PC-9 (cell line): Measurements from ENCODE around the gene NLRC4. TPM values are rescaled to one million over a fixed set of nuclear protein-coding genes. Genes with fewer than 3 reads are reported as not detected.

ENCODE experiments used
- BruUV-seq: library from RNA; stranded (reverse); fragments of 400-500 nt; replicated peaks from 2 replicates; lab custom pipeline; 2021; lab: Mats Ljungman, UMichigan
- CTCF ChIA-PET: fragments of 300-600 bp; sonication (Branson Sonifier 250); formaldehyde crosslinking; loops from one replicate; lab custom pipeline; 2022; ENCODE audit warnings: antibody characterized with exemption; lab: Charles Lee
- POLR2A ChIA-PET: fragments of 300-600 bp; sonication (Branson Sonifier 250); formaldehyde crosslinking; loops from one replicate; lab custom pipeline; 2022; ENCODE audit warnings: antibody characterized with exemption; ENCODE audit not compliant: unreplicated experiment; lab: Charles Lee
- DNase-seq, 2 experiments: peaks; one replicate each; pipeline versions ENCODE4 v3.0.0 to v3.0.0-alpha.2; 2015 to 2022; ENCODE audit warnings: mixed read lengths in 1 of 2
- H2AFZ ChIP-seq: fragments of 200-600 bp; sonication (generic); 2 replicates; pipeline ENCODE4 v1.8.1; 2017; ENCODE audit warnings: antibody characterized with exemption
- H3F3A ChIP-seq: fragments of 200-600 bp; sonication (generic); 2 replicates; pipeline ENCODE4 v1.8.1; 2017; ENCODE audit warnings: antibody characterized with exemption, mild to moderate bottlenecking, low read depth; ENCODE audit not compliant: insufficient read depth
- H3K27ac ChIP-seq: fragments of 200-600 bp; sonication (generic); 2 replicates; pipeline ENCODE4 v1.6.1; 2016; ENCODE audit warnings: mixed run types
- H3K27me3 ChIP-seq: fragments of 200-600 bp; sonication (generic); 2 replicates; pipeline ENCODE4 v1.6.1; 2016; ENCODE audit warnings: low read depth, mixed run types; ENCODE audit not compliant: insufficient read depth
- H3K36me3 ChIP-seq: fragments of 200-600 bp; sonication (generic); 2 replicates; pipeline ENCODE4 v1.6.1; 2016; ENCODE audit warnings: low read depth, mixed run types
- H3K4me1 ChIP-seq: fragments of 200-600 bp; sonication (generic); replicated peaks from 2 replicates; pipeline ENCODE4 v1.6.1; 2016; ENCODE audit warnings: mixed run types; ENCODE audit not compliant: insufficient read depth
- H3K4me2 ChIP-seq: fragments of 200-600 bp; sonication (generic); 2 replicates; pipeline ENCODE4 v1.6.1; 2017; ENCODE audit warnings: mixed run types
- H3K4me3 ChIP-seq: fragments of 200-600 bp; sonication (generic); 2 replicates; pipeline ENCODE4 v1.6.1; 2016; ENCODE audit warnings: mixed run types
- H3K79me2 ChIP-seq: fragments of 200-600 bp; sonication (generic); 2 replicates; pipeline ENCODE4 v1.6.1; 2017; ENCODE audit warnings: low read depth, mixed run types
- H3K9me2 ChIP-seq: fragments of 200-600 bp; sonication (generic); 2 replicates; pipeline ENCODE4 v1.8.1; 2017; ENCODE audit warnings: mild to moderate bottlenecking; ENCODE audit not compliant: insufficient read depth
- H3K9me3 ChIP-seq: fragments of 200-600 bp; sonication (generic); 2 replicates; pipeline ENCODE4 v1.8.1; 2016; ENCODE audit warnings: low read depth; ENCODE audit not compliant: insufficient read depth
- H4K20me1 ChIP-seq: fragments of 200-600 bp; sonication (generic); 2 replicates; pipeline ENCODE4 v1.8.1; 2017; ENCODE audit not compliant: insufficient read depth
- EZH2 ChIP-seq: fragments of 200-600 bp; sonication (generic); IDR thresholded peaks from 2 replicates; pipeline ENCODE4 v1.8.0; 2017; ENCODE audit warnings: antibody characterized with exemption, low read depth
- intact Hi-C: fragments of 100-400 bp; cut with micrococcal nuclease; formaldehyde crosslinking; loops from one replicate; pipeline ENCODE4 v1.10.0; 2022; ENCODE audit not compliant: unreplicated experiment
- total RNA-seq: library from RNA; stranded (reverse); gene quantifications from 2 replicates; pipeline ENCODE4 v1.2.3, GENCODE V29; 2021
- TF ChIP-seq, protein P1 (sequence below): fragments of 200-600 bp; sonication (generic); conservative IDR thresholded peaks from 2 replicates; pipeline ENCODE4 v1.6.1; 2017; ENCODE audit warnings: mixed run types, antibody characterized with exemption, mild to moderate bottlenecking, moderate library complexity

NLRC4 gene
- total RNA-seq, 1 experiment from 2014 or later = not detected

- H3K9me3 ChIP-seq = no peaks in the 10 kb centered on the region
- no peak overlapping the region for H3K4me2 ChIP-seq
- CTCF ChIA-PET = no interaction called here
- no peak overlapping the region for H2AFZ ChIP-seq
- POLR2A ChIA-PET = interaction anchor here (0.7 kb wide), 1 partner anchor 10 kb away, joined by 4 read pairs; no protein-coding TSS in a partner anchor
- DNase-seq = no peak
- H3K4me1 ChIP-seq = peaks cover 26% of the 10 kb centered on the region
- TF ChIP-seq EZH2 = no peak
- TF ChIP-seq, protein P1, sequence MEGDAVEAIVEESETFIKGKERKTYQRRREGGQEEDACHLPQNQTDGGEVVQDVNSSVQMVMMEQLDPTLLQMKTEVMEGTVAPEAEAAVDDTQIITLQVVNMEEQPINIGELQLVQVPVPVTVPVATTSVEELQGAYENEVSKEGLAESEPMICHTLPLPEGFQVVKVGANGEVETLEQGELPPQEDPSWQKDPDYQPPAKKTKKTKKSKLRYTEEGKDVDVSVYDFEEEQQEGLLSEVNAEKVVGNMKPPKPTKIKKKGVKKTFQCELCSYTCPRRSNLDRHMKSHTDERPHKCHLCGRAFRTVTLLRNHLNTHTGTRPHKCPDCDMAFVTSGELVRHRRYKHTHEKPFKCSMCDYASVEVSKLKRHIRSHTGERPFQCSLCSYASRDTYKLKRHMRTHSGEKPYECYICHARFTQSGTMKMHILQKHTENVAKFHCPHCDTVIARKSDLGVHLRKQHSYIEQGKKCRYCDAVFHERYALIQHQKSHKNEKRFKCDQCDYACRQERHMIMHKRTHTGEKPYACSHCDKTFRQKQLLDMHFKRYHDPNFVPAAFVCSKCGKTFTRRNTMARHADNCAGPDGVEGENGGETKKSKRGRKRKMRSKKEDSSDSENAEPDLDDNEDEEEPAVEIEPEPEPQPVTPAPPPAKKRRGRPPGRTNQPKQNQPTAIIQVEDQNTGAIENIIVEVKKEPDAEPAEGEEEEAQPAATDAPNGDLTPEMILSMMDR = no peak
- 0 out of 2 replicates have a peak, but pooled peaks cover 6% of the 10 kb centered on the region for H3K36me3 ChIP-seq
- peaks cover 18% of the 10 kb centered on the region for H3F3A ChIP-seq
- no peak overlapping the region for H3K27ac ChIP-seq
- no peak overlapping the region for H3K4me3 ChIP-seq
- peaks cover 24% of the 10 kb centered on the region for H3K79me2 ChIP-seq
- no peaks in the 10 kb centered on the region for H3K27me3 ChIP-seq
- H3K9me2 ChIP-seq = no peaks in the 10 kb centered on the region
- no TSS peak for BruUV-seq
- H4K20me1 ChIP-seq = peaks cover 7% of the 10 kb centered on the region; the same call in 1 of the 2 replicates
- intact Hi-C loops = no loop called here
Observed at GRCh38 chr2:32291746-32292145, 27.1 kb upstream of the NLRC4 start.

DNA sequence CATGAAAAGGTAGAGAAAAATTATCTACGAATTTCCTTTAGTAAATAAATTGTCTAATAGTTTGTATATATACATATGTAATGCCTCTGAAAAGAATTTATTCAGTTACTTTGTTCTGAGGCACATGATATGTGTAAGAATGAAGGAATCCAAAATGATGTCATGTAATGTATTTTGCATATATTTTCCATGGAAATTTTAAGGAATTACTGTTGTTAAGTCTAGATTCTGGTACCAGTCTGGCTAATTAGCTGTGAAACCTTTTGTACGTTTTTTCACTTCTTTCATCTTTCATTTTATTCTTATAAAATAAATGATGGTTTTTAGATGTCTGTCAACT lies 25.3 kb upstream of the NLRC4 start:
- Histone ChIP-seq H3K4me2 (no peak overlapping the region), H3K36me3 (0 out of 2 replicates have a peak, but pooled peaks cover 6% of the 10 kb centered on the region), H3K79me2 (peaks cover 40% of the 10 kb centered on the region), H4K20me1 (peaks cover 14% of the 10 kb centered on the region; the same call in 1 of the 2 replicates), H3K4me1 (peaks cover 26% of the 10 kb centered on the region), H3K9me2 (no peaks in the 10 kb centered on the region), H3K9me3 (no peaks in the 10 kb centered on the region), H3F3A (peaks cover 18% of the 10 kb centered on the region), H3K27me3 (no peaks in the 10 kb centered on the region), H3K4me3 (no peak overlapping the region), H3K27ac (peak overlapping the region; percentile 73), H2AFZ (no peak overlapping the region)
- ChIA-PET POLR2A (no interaction called here), CTCF (no interaction called here)
- no peak for DNase-seq
- BruUV-seq = no TSS peak
- intact Hi-C loops = no loop called here
- TF ChIP-seq EZH2 = no peak
- TF ChIP-seq, protein P1 = no peak

- Histone ChIP-seq H3K27ac (peak overlapping the region; percentile 73), H3K4me1 (peaks cover 26% of the 10 kb centered on the region), H3K79me2 (peaks cover 43% of the 10 kb centered on the region), H3K9me3 (no peaks in the 10 kb centered on the region), H3F3A (peaks cover 18% of the 10 kb centered on the region), H3K4me3 (no peak overlapping the region), H2AFZ (no peak overlapping the region), H3K9me2 (no peaks in the 10 kb centered on the region), H3K36me3 (0 out of 2 replicates have a peak, but pooled peaks cover 6% of the 10 kb centered on the region), H3K4me2 (peak overlapping the region; percentile 45), H3K27me3 (no peaks in the 10 kb centered on the region), H4K20me1 (peaks cover 20% of the 10 kb centered on the region)
- DNase-seq = peak in 1 of 2 experiments; percentile 80
- CTCF ChIA-PET = interaction anchor here (0.6 kb wide), 1 partner anchor 48 kb away, joined by 17 read pairs; no protein-coding TSS in a partner anchor
- TF ChIP-seq EZH2 = no peak
- TF ChIP-seq, protein P1 = no peak
- no TSS peak for BruUV-seq
- POLR2A ChIA-PET = no interaction called here
- intact Hi-C loops = no loop called here
Observed at GRCh38 chr2:32289165-32289999, 24.7 kb upstream of the NLRC4 start.
